ENCODE measurements around the gene GTPBP1.

Gene GTPBP1

GRCh38 chr22:38727530-38728451 is 22.0 kb downstream of the GTPBP1 start:
- DNase-seq: no peak

DNA sequence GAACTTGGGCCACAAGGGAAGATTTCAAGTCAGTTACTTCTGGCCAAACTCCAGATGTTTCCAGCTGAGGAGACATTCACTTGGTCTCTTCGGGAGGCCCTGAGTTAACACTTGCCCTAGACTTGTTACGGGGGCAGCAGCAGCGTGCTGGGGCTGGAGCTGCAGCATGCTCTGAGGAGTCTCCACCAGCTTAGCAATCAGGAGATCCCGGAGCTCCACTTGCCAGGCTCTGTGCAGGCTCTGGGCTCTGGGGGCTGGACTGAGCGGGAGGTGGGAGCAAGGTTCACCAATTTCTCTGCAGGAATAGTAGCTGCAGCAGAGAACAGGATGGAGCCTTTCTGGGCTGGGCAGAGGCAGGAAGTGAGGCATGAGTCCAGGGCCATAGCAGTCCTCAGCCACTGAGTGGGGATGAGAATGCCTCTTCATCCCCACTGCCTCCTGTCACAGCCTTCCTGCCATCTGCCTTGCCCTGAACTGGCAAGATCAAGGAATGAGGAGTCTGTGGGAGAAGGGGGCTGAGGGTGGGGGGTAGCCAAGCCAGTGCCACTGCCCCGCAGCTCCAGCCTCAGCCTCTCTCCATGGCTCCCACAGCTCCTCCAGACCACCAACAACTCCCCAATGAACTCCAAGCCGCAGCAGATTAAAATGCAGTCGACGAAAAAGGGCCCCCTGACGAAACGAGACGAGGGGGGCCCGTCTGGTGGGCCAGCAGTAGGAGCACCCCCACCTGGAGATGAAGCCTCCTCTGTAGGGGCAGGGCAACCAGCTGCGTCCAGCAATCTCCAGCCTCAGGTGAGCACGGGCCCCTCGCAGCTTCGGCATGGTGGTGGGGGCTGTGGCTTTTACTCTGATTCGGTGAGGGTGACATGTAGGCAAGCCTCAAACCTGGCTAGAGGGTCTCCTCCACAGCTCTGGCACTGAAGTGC is 23.4 kb downstream of the GTPBP1 start:
- DNase-seq: no peak

DNA sequence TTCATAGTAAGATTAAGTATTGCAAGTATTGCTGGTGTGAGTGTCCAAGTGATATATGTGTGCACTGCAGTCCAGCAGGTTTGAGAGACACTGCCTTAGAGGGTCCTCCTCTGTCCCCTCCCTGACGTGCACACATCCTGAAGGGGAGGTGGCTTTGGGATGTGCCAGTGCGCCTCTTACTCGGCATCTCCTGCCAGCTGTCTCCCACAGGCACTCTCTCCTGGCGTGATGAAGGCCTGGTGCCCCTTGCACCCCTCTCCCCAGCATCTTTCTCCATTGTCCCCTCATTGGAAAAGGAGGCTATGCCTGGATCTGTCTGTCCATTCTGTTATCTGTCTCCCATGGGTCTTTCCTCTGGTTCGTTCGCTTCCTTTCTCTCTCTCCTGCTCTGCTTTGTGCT is 24.2 kb downstream of the GTPBP1 start:
- no peak for DNase-seq

DNA sequence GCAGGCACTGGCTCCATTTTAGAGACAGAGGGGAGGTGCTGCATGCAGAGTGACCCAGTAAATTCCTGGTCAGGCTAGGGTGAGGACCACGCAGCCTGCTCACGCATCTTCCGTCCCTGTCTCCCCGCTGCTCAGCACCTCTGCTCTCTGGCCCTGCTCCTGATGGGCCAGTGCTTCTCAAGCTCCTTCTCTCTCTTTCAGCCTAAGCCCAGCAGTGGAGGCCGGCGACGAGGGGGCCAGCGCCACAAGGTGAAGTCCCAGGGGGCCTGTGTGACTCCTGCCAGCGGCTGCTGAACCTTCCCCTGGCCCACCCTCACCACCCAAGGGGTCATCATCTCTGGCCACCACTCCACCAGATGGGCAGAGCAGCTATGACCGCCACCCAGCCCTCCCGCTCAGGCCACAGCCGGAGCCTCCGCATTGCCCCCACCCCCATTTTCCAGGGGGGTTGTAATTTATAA is 24.7 kb downstream of the GTPBP1 start:
- no peak for DNase-seq

DNA sequence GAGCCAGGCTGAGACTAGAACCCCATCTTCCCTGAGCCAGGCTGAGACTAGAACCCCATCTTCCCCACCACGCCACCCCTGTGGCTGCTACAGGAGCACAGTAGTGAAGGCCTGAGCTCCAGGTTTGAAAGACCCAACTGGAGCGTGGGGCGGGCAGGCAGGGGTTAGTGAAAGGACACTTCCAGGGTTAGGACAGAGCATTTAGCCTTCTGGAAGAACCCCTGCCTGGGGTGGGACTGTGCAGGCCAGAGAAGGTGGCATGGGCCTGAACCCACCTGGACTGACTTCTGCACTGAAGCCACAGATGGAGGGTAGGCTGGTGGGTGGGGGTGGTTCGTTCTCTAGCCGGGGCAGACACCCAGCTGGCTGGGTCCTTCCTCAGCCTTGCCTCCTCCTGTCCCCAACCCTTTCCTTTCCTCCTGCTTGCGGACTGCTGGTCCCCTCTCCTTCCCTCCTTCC is 26.0 kb downstream of the GTPBP1 start:
- DNase-seq: no peak

DNA sequence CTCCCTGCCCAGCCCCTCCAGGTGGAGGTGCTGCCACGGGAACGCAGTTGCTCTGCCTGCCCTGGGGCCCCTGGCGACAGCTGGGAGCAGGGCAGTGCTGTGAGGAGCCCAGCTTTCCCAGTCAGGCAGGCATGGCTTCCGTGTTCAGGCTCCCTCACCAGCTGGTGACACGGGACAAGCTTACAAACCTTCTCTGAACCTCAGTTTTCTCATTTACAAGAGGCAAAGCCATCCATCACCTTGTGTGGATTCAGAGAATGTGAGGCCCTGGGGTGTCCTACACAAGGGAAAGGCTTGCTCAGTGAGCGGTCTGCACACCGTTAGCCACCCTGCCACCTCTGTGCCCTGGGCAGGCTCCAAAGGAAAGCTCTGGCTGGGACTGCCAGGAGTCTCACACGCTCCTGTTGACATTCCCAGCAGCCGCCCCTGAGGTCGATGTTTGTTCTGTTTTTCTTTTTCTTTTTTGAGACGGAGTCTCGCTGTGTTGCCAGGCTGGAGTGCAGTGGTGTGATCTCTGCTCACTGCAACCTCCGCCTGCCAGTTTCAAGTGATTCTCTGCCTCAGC is 26.6 kb downstream of the GTPBP1 start:
- DNase-seq: no peak

DNA sequence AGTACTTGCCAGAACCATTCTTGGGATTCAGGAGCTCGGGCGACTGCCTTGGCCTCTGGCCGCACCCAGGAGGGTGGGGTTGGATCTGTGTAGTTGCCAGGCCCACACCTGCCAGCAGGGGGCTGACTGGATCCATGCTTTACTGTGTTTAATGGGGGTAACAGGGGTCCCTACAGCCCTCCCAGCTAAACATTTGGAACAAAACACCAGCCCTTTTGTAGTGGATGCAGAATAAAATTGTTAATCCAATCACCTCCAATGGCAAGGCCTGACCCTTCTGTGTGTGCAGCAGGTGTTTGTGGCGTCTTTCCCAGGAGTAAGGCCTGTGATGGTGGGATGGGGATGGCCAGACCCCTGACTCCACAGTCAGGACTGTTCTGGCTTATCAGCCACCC is 27.6 kb downstream of the GTPBP1 start:
- DNase-seq: peak in 1 of 2 experiments; percentile 41

DNA sequence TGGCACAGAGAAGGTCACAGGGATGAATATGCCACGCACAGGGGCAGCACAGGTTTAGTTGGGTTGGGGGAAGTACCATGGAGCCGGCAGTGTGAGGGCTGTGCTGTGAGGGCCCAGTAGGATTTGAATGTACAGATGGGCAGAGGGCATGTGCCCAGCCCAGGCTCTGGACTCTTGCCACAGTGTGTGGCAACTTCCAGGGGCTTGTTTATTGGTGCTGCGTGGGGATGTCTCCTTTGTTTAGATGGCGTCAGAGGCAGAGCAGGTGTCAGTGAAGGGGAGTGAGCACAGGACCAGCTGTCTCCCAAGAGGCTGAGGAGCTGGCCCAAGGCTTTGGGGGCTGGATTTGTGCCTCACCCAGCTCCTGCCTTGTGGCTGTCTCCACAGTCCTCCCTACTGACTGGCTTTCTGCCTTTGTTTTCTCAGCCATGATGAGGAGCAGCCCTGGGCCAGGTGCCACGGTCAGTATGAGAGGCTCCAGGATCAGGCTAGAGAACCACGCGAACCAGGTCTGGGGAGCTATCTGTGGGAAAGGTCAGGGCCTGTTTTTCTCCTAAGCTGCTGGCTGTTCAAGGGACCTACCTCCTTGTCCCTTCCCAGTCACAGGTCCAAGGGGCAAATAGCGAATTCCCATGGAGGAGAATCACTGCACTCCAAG is 28.1 kb downstream of the GTPBP1 start:
- no peak for DNase-seq

GRCh38 chr22:38734421-38735100 is 28.8 kb downstream of the GTPBP1 start:
- DNase-seq: no peak

GRCh38 chr22:38735126-38735464 is 29.4 kb downstream of the GTPBP1 start:
- no peak for DNase-seq

DNA sequence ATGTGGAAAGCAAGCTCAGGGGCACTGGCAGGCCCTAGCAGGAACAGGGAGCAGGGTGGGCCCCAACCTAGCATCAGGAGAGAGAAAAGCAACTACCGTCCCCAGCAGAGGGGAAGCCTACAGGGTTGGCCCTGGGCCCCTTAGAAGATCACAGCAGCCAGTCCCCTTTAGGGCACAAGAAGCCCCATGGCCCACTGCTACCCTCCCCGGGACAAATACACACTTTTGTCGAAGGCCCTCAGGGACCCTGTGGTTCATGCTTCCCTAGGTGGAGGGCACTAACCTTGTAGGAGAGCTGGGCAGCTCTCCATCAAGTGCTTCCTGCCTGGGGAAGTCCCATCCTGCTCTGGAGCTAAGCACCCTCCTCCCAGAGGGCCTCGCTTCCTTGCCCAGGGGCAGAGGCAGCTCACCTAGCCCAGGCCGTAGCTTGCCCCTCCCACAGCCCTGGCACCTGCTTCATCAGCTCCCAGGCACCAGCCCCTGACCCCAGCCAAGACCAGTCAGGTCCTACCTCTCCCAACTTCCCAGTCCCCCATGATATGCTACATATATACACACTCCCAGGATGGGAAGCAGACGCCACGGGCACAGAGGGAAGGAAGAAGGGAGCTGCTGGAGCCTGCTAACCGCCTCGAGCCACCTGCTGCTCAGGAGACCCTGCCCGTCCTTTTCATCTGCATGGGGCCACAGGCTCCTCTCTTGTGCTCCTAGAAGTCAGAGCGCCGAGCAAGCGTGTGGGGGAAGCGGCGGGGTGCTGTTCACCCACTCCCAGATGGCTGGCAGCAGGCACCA is 29.9 kb downstream of the GTPBP1 start:
- DNase-seq: no peak

- no peak for DNase-seq
Observed at GRCh38 chr22:38736257-38736570, 30.5 kb downstream of the GTPBP1 start.

DNA sequence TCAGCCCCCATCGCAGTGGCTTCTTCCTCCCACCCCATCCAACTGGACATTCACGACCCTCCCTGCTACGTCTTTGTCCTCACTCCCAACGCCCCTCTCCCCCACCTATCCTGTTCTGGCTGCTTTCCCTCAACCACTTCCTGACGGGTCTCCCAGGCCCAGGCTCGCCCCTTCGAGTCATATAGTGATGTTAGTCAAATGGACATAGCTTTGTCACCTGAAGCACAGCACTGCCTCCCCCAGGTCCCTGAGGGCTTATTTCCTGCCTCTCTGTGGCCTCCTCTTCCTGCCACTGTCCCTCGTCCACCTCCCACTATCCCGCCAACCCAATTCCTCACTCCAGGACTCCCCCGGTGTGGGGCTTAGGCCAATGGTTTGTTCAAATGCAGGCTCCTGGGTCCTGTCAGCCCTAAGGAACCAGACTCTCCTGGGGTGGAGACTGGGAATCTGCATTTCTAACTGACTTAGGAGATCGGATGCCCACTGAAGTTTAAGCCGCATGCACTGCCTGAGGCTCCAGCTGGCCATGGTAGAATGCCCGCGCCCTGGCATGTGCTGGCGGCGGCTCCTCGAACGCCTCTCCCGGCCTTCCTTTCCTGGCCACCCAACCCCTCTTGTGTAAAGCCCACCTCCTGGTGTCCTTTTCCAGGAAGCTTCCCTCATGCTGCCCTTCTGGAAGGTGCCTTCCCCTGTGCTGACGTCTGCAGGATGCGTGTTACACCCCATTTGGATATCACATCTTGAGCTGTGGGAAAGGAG is 31.7 kb downstream of the GTPBP1 start:
- no peak for DNase-seq

GRCh38 chr22:38738475-38739070 is 32.8 kb downstream of the GTPBP1 start:
- no peak for DNase-seq

GRCh38 chr22:38739300-38740055 is 33.7 kb downstream of the GTPBP1 start:
- no peak for DNase-seq

GRCh38 chr22:38740116-38740723 is 34.5 kb downstream of the GTPBP1 start:
- no peak for DNase-seq

GRCh38 chr22:38740754-38741153 is 35.0 kb downstream of the GTPBP1 start:
- DNase-seq: no peak

- no peak for DNase-seq
Observed at GRCh38 chr22:38741166-38741565, 35.4 kb downstream of the GTPBP1 start.

DNA sequence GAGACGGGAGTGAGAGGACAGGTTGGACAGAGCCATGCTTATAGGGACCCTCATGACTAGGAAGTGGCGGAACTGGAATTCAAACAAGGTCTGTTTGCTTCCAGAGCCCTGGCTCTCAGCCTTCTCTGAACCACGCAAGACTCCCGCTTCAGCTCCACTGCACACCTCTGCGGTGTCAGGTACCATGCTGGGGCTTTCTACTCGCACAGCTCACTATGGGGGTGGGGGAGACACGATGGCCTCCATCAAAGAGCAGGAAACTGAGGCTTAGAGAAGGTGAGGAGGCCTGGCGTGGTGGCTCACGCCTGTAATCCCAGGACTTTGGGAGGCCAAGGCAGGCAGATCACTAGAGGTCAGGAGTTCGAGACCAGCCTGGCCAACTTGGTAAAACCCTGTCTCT is 35.8 kb downstream of the GTPBP1 start:
- DNase-seq: no peak

All from activated CD4-positive, alpha-beta T cell treated with anti-CD3 and anti-CD28 coated beads, Interleukin-2, amount 50 U/mL, for 4 hours (primary cell).